Measurements from ENCODE around the gene ABLIM2.
"Not testable (repeated sequence)": the region's sequence is repeated elsewhere in the genome, so short reads cannot be mapped to it uniquely, and the experiment has no call there.

ABLIM2 gene

DNA sequence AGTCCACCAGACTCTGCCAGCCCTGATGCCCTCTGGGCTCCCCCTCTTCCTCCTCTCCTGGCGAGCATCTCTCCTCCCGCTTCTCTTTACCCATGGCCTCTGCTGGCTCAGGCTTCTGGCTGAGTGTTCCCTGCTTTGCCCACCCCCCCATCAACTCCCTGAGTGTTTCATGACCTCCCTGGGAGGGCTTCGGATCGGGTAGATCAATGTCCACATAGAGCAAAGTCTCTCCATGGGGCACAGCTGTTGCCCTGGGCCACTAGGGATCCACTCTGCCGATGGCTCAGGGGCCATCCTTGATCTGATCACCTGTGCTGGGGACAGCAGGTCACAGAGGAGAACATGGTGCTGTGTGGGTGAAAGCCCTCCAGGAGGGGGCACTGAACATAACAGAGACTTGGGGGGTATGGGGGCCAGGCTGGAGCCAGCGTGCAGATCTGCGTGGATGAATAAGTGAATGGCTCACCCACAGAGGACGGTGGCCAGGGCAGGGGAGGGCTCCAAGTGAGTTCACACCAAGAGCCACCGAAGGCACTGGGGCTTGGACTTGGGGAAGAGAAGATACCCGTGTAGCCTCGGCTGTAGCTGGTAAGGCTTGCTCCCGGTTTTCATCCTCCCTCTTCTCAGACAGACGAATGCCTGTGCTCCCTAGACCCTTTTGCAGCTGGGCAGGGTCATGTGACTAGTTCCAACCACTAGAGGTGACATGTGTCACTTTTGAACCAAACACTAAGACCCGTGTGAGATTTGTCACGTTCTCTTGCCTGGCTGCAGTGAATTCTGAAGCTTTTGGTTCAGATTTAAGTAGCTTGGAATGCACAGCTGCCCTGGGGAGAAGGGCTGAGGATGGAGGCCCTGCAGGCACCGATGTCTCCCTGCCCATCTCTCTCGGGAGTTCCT lies 195.8 kb downstream of the ABLIM2 start:
- DNase-seq (ENCODE audit: low spot score) = no peak

DNA sequence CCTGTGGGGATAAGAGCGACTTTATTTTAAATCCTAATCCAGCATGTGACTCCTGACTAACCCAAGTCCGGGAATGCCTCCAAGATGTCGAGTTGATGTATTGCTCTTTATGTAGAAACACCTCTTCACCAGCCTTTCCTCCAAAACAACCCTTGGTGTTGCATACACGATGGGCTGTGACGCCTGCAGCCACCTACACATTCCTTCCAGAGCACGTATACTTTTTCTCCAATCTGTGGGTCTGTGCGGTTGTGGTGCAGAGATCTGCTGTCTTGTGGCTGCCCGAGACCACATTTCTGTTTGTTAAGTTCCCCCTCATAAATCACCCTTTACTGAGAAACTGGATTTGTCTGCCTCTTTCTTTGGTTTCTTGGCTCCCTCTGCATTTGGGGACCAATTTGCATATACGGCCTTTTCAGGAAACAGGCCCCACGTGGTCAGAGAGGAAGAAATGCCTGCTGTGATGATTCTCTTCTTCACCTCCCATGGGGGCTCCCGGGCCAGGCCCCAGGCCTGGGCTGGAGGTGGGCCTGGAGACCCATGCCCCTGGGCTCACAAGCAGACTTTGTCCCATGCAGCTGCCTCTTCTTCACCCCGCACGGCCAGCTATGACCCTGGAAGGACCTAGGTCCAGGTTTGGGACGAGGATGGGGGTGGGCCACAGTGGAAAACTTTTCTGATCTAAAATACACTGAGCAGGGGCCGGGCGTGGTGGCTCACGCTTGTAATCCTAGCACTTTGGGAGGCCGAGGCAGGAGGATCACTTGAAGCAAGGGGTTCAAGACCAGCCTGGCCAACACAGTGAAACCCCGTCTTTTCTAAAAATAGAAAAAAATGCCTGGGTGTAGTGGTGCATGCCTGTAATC lies 197.6 kb downstream of the ABLIM2 start:
- DNase-seq (ENCODE audit: low spot score) = peak; percentile 69

DNA sequence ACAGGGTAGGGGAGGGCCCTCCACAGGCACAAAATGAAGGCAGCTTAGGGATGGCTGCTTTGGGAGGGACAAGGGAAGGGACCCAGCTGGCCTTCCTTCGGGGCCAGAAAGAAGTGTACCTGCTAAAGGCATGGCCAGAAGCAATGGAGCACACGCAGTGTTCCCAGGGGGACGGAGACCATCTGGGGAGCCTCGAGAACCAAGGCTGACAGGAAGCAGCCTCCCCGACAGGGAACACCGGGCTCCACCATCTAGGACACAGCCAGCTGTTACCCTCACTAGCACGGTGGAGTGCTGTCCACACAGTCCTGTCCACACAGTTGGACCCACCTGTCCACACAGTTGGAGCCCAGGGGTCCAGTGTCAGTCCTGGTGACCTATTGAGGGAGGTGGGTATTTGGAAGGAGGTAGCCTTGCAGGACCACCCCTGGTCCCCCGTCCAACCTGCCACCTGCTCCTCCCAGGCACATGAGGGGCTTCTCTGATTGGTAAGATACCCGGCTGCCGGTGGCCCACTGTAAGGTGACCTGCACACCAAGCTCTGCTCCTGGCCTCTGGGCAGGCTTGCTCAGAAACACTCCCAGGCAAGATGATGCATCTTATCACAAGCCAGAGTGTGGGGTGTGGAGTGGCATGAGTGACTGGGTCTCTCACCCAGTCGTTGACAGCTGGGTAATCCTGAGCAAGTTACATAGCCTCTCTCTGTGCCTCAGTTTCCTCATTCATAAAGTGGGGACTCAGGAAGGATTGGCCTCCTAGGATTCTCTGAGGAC lies 198.4 kb downstream of the ABLIM2 start:
- no peak for DNase-seq (ENCODE audit: low spot score)

DNA sequence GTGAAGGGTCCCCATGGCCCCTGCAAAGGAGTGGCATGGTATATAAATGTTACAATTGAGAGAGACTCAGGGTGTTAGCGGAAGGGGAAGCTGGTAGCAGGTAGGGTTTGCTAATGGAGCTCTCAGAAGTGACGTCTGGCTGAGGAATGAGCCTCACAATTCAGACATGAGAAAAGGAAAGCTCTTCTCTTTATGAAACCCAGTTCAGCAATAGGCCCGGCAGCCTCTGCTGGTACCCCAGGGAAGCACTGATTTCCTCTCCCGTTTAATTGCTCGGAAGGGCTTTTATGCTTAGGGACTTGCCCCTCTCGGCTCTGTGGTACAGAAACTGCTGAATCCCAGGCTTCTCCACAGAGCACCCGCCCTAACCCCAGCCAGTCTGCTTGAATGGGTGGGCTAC lies 199.5 kb downstream of the ABLIM2 start:
- no peak for DNase-seq (ENCODE audit: low spot score)

DNA sequence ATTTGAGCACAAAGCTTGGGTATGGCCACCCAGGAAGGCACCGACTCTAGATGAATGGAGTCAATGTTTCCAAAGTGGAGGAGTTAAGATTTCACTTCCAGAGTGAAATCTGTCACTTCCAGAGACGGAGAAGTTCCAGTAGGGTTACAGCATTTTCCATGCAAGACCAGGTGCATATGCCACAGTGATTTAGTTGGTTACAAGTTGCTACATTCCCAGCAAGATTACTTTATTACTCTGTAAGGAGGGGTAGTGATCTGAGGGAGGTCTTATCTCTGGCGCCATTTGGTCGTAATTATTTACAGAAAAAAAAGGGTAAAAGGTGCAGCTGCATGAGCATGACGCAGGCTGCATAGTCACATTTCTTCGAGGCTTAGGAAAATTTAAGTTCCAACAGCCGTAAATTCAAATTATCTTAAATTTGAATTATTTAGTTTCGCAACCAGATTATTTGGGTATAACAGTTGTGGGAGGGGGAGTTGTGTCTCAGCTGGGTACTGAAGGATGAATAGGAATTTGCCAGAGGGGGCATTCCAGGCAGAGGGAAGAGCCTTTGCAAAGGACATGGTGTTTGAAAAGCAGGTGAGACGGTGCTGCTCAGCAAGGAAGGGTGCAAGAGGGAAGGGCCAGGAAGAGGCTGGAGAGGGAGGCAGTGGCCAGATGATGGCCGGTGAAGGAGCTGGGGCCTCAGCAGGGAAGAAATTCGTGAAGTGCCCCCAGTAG lies 201.5 kb downstream of the ABLIM2 start:
- DNase-seq (ENCODE audit: low spot score) = no peak

DNA sequence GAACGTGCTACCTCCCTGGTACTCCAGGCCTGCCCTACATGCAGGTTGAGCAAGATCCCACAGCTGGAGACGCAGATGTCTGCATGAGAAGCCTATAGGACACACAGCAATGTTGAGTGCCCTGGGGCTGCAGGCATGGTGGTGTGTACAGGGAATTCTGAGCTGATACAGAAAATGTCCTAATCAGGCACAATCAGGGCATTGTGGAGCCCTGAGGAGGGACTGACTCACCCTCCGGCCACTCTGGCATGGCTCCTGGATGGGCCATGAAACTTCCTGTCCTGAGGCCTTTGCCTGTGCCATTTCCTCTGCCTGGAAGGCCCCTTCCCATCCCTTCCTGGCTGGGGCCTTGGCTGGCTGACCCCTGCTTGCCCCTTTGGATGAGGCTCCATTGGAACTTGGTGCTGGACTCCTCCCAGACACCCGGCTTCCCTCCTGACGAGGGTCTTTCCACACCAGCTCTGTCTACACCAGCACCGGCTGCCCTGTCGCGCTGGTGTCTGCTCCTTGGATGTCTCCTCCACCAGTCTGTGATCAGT lies 202.3 kb downstream of the ABLIM2 start:
- DNase-seq (ENCODE audit: low spot score) = peak; percentile 92

DNA sequence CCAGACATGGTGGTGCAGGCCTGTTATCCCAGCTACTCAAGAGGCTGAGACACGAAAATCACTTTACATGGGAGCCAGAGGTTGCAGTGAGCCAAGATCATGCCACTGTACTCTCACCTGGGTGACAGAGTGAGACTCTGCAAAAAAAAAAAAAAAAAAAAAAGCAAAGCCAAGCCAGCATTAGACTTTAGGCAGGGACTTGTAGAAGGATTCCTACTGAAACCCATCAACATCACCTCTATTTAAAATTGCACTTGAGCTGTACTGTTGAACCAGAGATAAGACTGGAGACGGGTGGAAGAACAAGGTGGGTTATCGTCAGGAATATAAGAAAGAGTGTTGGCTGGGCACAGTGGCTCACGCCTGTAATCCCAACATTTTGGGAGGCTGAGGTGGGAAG lies 203.2 kb downstream of the ABLIM2 start:
- DNase-seq (ENCODE audit: low spot score) = no peak

DNA sequence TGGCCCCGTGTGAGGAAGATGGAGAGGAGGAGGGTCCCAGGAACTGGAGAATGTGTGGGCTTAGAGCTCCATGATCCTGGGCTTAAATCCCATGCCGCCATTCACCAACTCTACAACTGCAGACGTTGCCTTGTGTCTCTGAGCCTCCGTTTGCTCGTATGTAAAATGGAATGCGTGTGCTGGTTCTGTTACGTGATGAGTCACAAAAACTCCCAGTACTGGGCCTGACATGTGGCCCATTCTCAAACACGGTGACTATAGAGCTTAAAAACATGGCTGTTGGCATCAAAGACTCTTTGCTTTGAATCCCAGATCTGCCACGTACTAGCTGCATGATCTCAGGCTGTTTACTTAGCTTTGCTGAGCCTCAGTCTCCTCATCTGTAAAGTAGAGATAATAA lies 206.0 kb downstream of the ABLIM2 start:
- no peak for DNase-seq (ENCODE audit: low spot score)

DNA sequence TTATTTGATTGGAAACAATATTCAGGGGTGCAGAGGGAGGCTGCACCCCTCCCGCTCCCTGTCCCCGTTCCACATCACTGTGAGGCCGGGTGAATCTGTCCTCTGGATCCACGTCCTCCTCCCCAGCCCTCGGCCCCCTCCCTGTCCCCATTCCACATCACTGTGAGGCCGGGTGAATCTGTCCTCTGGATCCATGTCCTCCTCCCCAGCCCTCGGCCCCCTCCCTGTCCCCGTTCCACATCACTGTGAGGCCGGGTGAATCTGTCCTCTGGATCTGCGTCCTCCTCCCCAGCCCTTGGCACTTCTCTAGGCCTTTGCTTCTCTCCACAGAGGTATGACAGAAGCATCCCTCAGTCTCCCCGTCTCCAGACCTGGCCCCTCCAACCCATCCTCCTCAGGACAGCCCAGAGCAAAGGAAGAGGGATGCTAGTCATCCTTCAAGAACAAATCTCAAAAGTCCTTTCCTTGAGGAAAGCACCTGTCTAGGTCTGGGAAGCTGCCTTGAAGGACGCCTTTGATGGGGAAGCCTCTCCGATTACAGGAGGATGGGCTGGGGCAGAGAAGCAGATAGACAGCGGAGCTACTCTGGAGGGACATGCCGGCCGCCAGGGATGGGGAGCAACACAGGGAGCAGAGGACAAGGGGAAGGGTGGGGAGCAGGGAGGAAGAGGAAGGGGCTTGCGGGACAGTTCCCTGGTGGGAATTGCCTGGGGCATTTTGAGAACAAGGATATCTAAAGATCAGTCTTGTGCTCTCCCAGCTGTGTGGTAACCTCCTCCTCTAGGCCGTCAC lies 208.1 kb downstream of the ABLIM2 start:
- DNase-seq (ENCODE audit: low spot score) = no peak

DNA sequence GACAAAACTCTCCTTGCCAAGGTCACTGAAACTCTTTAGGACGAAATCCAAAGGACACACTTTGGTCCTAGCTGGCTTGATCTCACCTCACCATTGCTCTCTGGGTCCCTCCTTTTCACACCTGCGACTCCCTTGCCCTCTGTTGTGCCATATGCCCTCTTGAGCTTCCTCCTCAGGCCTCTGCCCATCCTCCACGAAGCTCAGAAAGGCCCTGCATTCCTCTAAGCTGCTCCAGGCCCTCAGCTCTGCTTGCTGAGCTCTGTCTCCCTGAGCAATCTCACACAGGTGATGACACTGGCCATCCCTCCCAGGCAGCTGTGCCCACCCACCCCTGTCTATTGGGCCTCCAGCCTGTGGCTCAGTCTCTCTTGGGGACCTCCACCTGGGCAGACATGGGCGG lies 208.9 kb downstream of the ABLIM2 start:
- no peak for DNase-seq (ENCODE audit: low spot score)

DNA sequence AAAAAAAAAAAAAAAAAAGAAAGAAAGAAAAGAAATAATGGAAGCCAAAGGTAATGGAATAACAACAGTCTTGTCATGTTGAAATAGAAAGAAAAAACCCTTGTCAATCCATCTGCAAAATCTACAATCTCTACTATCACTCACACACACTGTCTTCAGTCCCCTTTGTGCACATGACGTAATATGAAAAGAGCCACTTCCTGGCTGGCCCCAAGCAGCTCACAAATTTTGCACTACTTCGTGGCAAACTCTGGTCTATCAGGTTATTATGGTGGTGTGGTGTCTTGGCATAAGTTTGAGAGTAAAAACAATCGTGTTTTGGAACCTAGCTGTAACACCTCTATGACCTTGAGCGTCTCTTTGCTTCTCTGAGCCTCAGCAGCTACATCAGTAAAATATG lies 210.7 kb downstream of the ABLIM2 start:
- DNase-seq (ENCODE audit: low spot score) = no peak

DNA sequence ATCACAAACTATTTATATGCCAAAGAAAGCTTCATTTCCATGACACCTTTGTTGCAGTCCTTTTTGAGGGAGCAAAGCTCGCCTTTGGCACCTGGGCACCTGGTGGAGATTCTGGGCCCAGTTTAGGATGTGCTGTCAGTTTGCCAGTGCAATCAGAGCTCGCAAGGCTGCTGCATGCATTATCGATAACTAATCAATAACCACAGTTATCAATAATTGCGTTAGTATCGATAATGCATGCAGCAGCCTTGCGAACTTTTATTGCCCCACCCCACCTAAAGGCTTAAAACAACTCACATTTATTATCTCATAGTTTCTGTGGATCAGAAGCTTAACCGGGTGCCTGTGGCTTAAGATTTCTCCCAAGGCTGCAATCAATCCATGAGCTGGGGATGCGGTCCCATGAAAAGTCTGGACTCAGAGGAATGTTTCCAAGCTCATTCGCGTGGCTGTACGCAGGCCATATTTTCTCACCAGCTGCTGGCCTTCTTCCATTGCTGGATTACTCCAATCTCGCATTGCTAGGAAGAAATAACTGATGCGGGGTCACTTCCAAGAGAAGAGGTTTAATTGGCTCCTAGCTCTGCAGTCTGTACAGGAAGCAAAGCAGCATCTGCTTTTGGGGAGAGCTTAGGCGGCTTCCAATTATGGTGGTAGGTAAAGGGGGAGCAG lies 212.8 kb downstream of the ABLIM2 start:
- no peak for DNase-seq (ENCODE audit: low spot score)

DNA sequence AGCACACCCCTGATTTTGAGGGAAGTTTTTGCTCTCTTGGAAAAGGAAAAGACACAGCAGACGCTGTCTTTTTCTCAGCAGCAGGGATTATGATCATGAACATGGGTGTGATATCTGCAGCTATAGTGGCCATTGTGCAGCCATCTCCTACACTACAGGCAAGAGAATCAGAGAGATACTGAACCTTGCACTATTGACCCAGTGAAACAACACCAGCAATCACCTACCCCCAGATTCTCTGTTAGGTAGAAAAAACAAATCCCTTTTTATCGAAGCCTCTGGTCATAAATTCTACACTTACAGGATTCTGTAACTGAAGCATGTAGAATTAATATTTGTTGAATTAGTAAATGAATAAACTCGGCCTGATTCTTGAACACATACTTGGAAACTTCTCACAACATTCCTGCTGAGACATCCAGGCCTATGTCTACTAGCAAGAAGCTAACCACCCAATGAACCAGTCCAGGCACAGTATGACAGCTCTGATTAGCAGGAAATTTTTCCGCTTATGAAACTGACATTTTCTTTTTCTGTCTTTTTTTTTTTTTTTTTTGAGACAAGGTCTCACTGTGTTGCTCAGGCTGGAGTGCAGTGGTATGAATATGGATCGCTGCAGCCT lies 213.9 kb downstream of the ABLIM2 start:
- no peak for DNase-seq (ENCODE audit: low spot score)

DNA sequence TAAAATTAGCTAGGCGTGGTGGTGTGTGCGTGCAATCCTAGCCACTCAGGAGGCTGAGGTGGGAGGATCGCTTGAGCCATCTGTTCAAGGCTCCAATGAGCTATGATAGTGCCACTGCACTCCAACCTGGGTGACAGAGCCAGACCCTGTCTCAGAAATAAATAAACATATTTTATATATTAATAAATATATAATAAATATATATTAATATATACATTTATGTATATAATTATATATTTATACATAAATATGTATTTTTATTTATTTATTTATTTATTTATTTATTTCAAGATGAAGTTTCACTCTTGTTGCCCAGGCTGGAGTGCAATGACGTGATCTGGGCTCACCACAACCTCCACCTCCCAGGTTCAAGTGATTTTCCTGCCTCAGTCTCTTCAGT lies 214.9 kb downstream of the ABLIM2 start:
- DNase-seq (ENCODE audit: low spot score) = not testable (repeated sequence)

DNA sequence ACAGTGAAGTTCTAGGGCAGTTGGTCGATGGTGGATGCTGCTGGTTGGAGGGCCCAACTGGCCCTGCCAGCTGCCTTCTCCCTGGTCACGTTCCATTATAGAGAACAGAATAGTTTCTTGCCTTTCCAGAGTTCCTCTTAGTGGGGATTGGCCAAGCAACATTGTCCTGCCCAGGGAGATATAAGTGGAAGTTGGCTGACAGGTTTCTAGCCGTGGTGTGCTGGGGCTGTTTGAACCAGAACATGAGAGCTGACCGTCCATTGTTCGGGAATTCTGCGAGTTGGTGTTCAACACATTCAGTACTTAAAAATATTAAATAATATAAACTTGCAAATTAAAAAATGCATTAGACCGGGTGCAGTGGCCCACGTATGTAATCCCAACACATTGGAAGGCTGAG lies 215.4 kb downstream of the ABLIM2 start:
- no peak for DNase-seq (ENCODE audit: low spot score)

DNA sequence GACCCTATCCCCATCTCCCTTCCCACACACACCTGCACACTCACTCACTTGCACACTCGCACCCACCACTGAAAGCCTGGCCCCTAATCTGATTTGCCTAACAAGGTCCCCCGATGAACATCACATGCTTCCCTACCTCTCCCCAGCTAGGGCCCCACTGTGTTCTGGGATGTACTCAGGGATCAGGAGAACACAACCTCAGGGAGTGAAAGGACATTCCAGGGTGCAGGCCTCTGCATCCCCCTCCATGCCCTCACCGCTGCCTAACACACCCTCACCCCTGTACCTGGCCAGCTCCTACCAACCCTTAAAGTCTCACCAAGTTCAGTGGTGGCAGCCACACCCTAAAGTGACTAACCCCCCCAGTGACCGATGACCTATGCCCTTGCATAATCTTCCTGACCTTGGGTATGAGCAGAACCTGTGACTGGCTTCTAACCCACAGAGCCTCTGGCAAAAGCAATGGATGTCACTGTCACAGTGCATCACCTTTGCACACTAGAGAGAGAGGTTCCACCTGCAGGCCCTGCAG lies 216.6 kb downstream of the ABLIM2 start:
- DNase-seq (ENCODE audit: low spot score) = no peak

DNA sequence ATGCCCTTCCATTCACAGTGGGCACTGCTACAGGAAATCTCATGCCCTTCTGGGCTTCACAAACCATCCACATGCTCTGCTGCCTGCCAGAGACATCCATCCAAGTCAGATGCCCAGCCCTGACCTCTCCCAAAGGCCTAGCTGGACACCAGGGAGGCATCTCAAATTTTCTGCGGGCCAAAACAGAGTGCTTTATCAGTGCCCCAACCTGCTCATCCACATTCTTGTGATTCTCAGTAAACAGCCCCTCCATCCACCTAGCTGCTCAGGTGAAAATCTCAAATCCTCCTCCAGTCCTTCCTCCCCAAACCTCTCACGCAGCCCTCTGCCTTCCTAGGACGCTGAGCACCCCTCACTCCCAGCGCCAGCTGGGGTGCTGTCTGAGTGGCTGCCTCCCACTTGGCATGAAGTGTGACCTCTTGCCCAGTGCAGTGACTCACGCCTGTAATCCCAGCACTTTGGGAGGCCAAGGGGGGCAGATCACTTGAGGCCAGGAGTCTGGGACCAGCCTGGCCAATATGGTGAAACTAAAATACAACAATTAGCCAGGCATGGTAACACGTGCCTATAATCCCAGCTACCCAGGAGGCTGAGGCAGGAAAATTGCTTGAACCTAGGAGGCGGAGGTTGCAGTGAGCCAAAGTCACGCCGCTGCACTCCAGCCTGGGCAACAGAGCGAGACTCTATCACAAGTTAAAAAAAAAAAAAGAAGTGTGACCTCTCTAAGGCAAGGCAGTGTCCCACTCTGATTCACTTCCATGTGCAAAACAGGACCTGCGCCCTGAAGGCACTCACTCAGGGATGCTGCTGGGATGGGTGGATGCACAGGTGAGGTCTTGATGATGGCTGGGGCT lies 217.3 kb downstream of the ABLIM2 start:
- no peak for DNase-seq (ENCODE audit: low spot score)

DNA sequence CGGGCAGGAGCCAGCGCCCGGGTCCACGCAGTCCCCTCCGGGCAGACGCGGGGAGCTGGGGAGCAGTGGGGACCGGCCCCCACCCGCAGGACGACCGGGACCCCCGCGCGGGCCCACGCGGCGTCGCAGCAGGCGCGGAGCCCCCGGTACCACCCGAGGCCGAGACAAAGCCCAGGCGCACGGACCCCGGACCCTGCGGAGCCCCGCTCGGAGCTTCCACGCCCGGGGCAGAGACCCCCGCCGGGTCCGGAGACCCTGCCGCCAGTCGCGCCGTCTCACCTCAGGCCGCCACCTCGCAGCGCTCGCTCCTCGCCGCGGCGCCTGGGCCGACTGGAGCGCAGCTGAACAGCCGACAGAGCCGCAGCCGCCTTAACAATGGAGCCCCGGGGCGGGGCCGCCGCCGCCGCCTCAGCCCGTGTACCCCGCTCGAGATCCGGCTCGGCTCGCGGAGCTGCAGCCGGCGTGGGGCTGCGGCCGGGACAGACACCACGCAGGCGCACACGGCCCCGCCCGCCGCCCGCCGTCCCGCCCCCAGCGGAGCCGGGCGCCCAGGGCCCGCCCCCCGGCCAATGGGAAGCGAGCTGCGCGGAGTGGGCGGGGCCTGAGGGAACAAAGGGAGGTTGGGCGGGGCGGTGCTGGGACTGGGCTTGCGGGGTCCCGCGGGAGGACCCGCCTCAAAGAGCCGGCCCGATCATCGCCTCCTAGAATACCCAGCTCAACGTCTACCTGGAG lies 219.1 kb downstream of the ABLIM2 start, which contains the start of gene AFAP1:
Gene AFAP1, minus strand, starts transcription at position 485 of the 732 bp plus-strand sequence. CDS start 67,783 bp downstream, outside the sequence.
- peak; percentile 83 for DNase-seq (ENCODE audit: low spot score)

Data from kidney capillary endothelial cell (primary cell).